T47D (cell line): ENCODE measurements around the gene S100A4.

Source experiments
- DNase-seq, 2 experiments: peaks; one replicate each; pipeline versions ENCODE4 v3.0.0 to v3.0.0-alpha.2; 2011 to 2012; ENCODE audit warnings: low read depth in 1 of 2, low spot score in 1 of 2
- JUND ChIP-seq: IDR thresholded peaks from 2 replicates; pipeline ENCODE4 v1.6.1; 2012; ENCODE audit warnings: low read depth
- in situ Hi-C: cut with HindIII; loops from 2 replicates; pipeline ENCODE4 v1.10.0; 2016; ENCODE audit warnings: low sequenced_read_pairs, low pct_unique_long_range_greater_than_20kb

S100A4 gene

DNA sequence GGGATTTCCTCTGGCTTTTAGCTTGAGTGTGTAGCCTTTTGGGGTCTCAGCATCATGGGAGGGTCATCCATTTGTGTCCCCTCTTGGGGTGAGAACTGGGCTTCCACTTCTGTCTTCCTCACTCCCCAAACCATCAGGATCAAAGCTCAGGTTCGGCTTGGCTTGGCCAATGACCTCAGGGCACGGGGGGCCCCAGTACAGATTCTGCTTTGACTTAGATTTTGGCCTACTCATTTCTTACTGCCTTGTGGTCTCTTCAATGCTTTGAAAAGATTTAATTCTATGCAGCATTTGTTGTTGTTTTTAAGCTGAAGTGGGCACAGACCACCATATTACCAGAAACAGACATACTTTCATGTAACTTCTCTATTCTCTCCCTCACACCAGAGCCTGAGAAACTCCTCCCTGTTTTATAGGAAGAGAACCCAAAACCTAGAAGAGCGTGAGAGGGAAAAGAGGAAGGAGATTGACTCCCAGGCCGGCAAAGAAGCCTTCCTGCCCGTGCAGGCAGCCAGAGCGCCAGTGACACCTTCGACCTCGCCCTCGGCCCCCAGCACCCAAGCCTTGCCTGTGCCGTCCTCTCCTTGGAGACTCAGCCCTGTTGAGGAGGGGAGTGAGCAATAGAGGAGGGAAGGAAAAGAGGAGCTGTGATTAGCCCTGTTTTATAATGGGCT is 5.4 kb upstream of the S100A4 start:
- DNase-seq = no peak
- in situ Hi-C loops = no loop called here
- TF ChIP-seq JUND = no peak

- no peak for DNase-seq
- no peak for TF ChIP-seq JUND
- in situ Hi-C loops = no loop called here
Measured at GRCh38 chr1:153550398-153550758, 4.8 kb upstream of the S100A4 start.

DNA sequence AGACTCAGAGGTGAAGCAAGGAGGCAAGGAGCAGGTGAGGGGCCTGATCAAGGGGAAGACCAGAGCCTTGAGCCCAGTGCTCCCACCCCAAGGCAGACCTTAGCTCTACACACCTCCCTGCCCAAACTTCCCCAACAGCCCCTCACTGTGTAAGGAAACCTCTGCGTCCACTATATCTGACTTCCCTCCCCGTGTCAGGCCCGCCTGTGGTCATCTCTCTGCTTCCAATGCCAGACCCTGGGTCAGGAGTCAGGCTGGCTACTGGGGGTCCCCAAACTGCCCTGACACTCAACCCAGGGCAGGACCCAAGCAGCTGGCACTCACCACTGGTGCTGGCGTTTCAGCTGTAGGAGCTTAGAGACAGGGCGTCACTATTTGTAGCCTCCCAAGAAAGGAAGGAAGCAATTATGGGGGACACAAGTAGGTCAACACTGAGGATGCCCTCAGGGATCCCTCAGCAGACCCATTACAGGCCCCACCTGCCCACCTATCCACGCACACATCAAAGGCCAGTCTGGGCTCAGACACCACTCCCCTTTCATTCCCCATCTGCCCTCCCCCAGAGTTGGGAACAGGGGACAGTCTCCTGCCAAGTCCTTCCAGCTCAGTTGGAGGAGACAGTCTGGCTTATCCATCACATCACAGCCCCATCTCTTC is 4.3 kb upstream of the S100A4 start:
- DNase-seq = no peak
- no peak for TF ChIP-seq JUND
- in situ Hi-C loops = no loop called here

GRCh38 chr1:153548722-153549688 is 3.4 kb upstream of the S100A4 start, which contains the start of gene S100A3:
Gene S100A3 (minus strand): TSS chr1:153549258. CDS start chr1:153548485, 773 bp downstream.
- in situ Hi-C loops = no loop called here
- no peak for DNase-seq
- TF ChIP-seq JUND = no peak

DNA sequence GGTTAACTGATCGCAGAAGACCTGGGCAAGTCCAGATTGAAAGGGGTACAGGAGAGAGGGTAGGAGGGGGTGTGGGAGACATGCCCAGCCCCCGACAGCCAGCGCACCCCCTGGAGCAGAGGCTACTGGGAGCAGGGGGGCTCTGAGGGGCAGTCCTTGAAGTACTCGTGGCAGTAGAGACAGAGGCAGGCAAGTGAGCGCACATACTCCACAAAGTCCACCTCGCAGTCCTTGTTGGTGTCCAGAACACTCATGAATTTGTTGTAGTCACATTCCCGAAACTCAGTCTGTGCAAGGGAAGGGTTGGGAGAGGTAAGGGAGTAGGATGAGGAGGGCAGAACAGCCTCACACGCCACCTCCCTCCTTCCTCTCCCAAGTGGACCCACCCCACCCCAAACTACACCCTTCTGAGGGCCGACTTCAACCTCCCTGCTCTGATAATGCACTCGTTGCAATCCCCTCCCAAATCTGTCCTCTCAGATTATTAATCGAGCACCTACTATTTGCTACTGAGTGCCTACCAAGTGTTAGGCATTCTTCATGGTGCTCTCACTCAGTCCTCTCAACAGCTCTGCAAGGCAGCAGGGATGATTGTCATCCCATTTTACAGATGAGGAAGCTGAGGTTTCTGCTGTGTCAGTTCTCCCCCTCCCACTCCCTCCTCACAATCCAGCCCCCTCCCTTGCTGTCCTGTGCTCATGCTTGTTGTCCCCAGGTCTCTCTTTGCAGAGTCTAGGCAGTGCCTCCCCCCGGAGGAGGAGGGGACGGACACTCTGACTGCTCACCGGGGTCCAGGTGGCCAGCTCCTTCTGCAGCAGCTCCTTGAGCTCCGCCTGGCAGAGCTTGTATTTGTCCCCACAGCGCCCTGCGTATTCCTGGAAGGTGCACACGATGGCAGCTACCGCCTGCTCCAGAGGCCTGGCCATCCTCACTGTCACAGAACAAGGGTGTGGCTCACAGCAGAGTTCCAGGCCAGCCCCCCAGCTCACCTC is 2.2 kb upstream of the S100A4 start:
- no peak for TF ChIP-seq JUND
- in situ Hi-C loops = no loop called here
- no peak for DNase-seq

DNA sequence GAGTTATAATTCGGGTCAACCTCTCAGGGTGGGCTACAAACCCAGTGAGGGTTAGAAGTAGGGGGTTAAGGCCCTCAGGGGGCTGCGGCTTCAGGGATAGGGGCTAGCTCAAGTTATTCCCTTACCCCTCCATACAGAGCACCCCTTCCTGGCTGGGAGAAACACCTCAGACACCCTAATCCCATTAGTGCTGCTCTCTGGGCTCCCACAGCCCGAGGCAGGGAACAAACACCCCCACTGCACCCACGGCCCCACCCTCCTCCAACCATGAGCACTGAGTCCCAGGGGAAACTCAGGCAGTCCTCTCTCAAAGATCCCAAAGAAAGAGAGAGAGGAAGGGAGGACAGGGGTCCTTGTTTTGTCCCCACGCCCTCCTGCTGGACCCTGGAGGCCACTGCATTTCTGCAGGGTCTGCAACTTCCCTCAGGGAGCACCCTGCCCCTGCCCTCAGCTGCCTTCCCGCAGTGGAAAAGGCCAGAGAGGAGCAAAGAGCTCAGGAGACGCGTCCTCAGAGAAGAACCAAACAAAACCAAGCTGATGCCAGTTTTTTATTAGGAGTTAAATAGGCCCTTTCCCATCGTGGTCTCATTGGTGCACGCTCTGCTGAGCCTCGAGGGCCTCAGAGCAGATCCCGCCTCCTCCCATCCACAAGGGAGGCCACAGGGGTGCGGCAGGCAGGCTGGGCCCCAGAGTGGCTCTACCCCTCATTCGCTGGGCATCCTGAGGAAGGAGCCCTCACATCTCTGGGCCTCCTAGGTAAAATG is 1.4 kb upstream of the S100A4 start:
- DNase-seq = no peak
- in situ Hi-C loops = no loop called here
- no peak for TF ChIP-seq JUND

- no peak for DNase-seq
- no peak for TF ChIP-seq JUND
- in situ Hi-C loops = no loop called here
Measured at GRCh38 chr1:153546371-153546770, 765 bp upstream of the S100A4 start.

GRCh38 chr1:153544453-153545066 is 1.0 kb downstream of the S100A4 start:
- in situ Hi-C loops = no loop called here
- DNase-seq = no peak
- TF ChIP-seq JUND = no peak

DNA sequence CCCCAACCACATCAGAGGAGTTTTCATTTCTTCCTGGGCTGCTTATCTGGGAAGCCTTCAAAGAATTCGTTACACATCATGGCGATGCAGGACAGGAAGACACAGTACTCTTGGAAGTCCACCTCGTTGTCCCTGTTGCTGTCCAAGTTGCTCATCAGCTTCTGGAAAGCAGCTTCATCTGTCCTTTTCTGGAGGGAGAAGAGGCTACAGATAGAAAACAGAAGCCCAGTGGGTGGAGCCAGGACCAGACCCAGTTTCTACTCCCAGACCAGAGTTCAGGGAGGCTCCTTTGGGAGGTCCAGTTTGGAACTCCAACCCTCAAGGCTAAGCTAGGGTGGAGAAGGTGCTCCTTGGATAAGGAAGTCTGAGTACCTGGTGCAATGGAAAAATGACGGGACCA is 1.9 kb downstream of the S100A4 start:
- in situ Hi-C loops = no loop called here
- no peak for DNase-seq
- no peak for TF ChIP-seq JUND

GRCh38 chr1:153542956-153543711 is 2.5 kb downstream of the S100A4 start:
- in situ Hi-C loops = no loop called here

More at GRCh38 chr1:153542956-153543711, 2.5 kb downstream of the S100A4 start:
- TF ChIP-seq JUND = no peak
- no peak for DNase-seq
